ENCODE measurements around the gene GMPS. TPM values are rescaled to one million over a fixed set of nuclear protein-coding genes. Genes with fewer than 3 reads are reported as not detected.

GMPS gene
- total and polyA plus RNA-seq, 2 donors from 2014 or later: 21.1 to 43.9 TPM

DNA sequence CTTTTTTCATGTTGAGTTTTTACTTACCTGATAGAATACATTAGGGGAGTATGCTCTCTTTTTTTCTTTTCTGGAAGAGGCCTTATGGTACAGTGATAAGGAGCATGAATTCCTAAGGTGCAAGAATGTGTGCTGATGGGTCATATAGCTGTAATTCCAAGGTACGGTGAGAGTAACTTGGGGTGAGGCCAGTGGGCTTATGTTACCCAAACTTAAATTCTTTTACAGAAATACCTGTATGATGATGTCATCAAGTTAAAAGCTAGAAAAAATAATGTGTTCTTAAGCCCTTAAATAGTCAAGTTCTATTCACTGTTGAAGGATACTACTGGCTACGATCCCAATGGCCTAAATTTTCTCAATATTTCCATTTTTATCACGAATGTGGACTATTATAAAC lies 111.2 kb downstream of the GMPS start:
- DNase-seq: no peak
- H3K27ac ChIP-seq (ENCODE audit: low read depth in 2 of 2, low read length in 2 of 2): no peak overlapping the region
- no peak for TF ChIP-seq CTCF (IDR thresholded peaks at IDR 0.05; ENCODE audit: borderline replicate concordance, extremely low read depth, insufficient read depth)
- H3K27me3 ChIP-seq (ENCODE audit: control insufficient read depth, insufficient read depth, low read length): no peaks in the 10 kb centered on the region
- no peaks in the 10 kb centered on the region for H3K4me1 ChIP-seq (ENCODE audit: control insufficient read depth in 2 of 3, insufficient read depth in 2 of 3, low read depth in 1 of 3, low read length in 3 of 3)
- no peaks in the 10 kb centered on the region for H3K36me3 ChIP-seq (ENCODE audit: control insufficient read depth in 2 of 3, insufficient read depth in 3 of 3, low read length in 3 of 3)
- FAIRE-seq: no peak
- no peak overlapping the region for H3K9ac ChIP-seq (ENCODE audit: low read length in 3 of 3)
- H3K4me3 ChIP-seq (ENCODE audit: low read length in 3 of 3): no peak overlapping the region
- intact Hi-C loops (cut with DNase I): no loop called here
- no peaks in the 10 kb centered on the region for H3K9me3 ChIP-seq (ENCODE audit: control insufficient read depth in 2 of 3, insufficient read depth in 1 of 3, low read length in 3 of 3)

DNA sequence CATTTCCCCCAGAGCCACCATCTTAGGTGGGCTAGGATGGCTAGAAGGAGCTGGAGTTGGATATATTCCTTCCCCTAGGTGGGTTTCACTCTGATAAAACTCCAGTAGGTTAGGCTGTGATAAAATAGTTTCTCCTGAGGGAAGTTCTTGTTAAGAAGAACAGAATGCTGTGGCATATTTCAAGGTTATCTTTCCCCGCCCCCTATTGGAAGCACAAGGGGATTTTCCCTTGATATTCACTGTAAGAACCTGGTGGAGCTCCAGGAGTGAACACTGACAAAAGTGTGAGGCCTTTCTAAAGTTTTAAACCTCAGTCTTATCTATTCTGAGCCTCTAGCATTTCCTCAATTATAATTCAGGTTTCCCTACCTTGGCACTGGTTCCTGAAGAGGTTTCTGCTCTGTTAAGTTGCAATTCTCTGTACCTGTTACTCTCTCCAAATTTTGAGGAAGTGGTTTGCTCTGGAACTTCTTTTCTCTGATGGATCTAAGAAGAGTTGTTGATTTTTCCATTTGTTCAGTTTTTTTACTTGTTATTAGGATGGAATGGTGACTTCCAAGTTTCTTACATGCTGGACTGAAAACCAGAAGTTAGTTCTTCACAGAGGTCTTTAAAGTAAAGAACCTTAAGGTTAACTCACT lies 113.5 kb downstream of the GMPS start:
- Histone ChIP-seq H3K9me3 (ENCODE audit: control insufficient read depth in 2 of 3, insufficient read depth in 1 of 3, low read length in 3 of 3) (no peaks in the 10 kb centered on the region), H3K9ac (ENCODE audit: low read length in 3 of 3) (no peak overlapping the region), H3K4me3 (ENCODE audit: low read length in 3 of 3) (no peak overlapping the region), H3K4me1 (ENCODE audit: control insufficient read depth in 2 of 3, insufficient read depth in 2 of 3, low read depth in 1 of 3, low read length in 3 of 3) (no peaks in the 10 kb centered on the region), H3K27me3 (ENCODE audit: control insufficient read depth, insufficient read depth, low read length) (no peaks in the 10 kb centered on the region), H3K36me3 (ENCODE audit: control insufficient read depth in 2 of 3, insufficient read depth in 3 of 3, low read length in 3 of 3) (no peaks in the 10 kb centered on the region), H3K27ac (ENCODE audit: low read depth in 2 of 2, low read length in 2 of 2) (no peak overlapping the region)
- FAIRE-seq (no peak), DNase-seq (no peak)
- TF ChIP-seq CTCF (IDR thresholded peaks at IDR 0.05; ENCODE audit: borderline replicate concordance, extremely low read depth, insufficient read depth): no peak
- intact Hi-C loops (cut with DNase I): no loop called here

DNA sequence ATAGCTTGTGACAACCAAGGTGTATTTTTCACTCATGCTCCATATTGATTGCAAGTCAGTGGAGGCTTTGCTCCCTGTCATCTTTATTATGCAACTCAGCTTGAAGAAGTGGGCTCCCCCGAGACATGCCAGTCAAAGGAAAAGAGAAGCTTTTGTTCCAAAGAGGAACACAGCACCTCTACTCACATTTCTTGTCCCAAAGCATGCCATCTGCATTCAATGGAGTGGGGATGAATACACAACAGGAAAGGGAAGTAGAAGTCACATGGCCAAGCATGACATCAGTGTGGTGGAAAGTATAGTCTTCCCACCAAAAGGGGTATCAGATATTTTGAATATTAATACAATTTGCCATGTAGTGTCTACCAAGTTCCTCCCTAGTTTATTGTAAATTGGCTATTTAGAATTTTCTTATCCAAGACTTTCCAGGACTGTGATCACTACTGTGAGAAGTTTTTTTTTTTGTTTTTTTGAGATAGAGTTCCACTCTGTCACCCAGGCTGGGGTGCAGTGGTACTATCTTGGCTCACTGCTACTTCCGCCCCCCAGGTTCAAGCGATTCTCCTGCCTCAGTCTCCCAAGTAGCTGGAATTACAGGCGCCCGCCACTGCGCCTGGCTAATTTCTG lies 114.5 kb downstream of the GMPS start:
- Histone ChIP-seq H3K36me3 (ENCODE audit: control insufficient read depth in 2 of 3, insufficient read depth in 3 of 3, low read length in 3 of 3) (no peaks in the 10 kb centered on the region), H3K9ac (ENCODE audit: low read length in 3 of 3) (no peak overlapping the region), H3K9me3 (ENCODE audit: control insufficient read depth in 2 of 3, insufficient read depth in 1 of 3, low read length in 3 of 3) (no peaks in the 10 kb centered on the region), H3K4me1 (ENCODE audit: control insufficient read depth in 2 of 3, insufficient read depth in 2 of 3, low read depth in 1 of 3, low read length in 3 of 3) (no peaks in the 10 kb centered on the region), H3K27me3 (ENCODE audit: control insufficient read depth, insufficient read depth, low read length) (no peaks in the 10 kb centered on the region), H3K4me3 (ENCODE audit: low read length in 3 of 3) (no peak overlapping the region), H3K27ac (ENCODE audit: low read depth in 2 of 2, low read length in 2 of 2) (no peak overlapping the region)
- no peak for TF ChIP-seq CTCF (IDR thresholded peaks at IDR 0.05; ENCODE audit: borderline replicate concordance, extremely low read depth, insufficient read depth)
- intact Hi-C loops (cut with DNase I): no loop called here
- FAIRE-seq (no peak), DNase-seq (no peak)
